ENCODE measurements around the gene SLC17A7. TPM values are rescaled to one million over a fixed set of nuclear protein-coding genes. Genes with fewer than 3 reads are reported as not detected.

SLC17A7 gene
- total and polyA plus RNA-seq, 9 of the 15 experiments (the other 6 are each of a cell fraction or from before 2014, with no cell fraction given) = 1.1 to 15.7 (median 2.4) TPM

GRCh38 chr19:49489601-49490167 is 48.4 kb upstream of the SLC17A7 start (continued):
- no peak for TF ChIP-seq CHD4 (IDR thresholded peaks at IDR 0.05; ENCODE audit: insufficient read depth, insufficient replicate concordance, low read depth, low read length, poor library complexity, severe bottlenecking)
- TF ChIP-seq POLR2AphosphoS2 (IDR thresholded peaks at IDR 0.05; ENCODE audit: low read length) = peak; percentile 63; the same call in 1 of the 2 replicates
- no peak for TF ChIP-seq ARID3B (CRISPR knock-in tag; IDR thresholded peaks at IDR 0.05; ENCODE audit: borderline replicate concordance)
- TF ChIP-seq HDAC6 (IDR thresholded peaks at IDR 0.05; ENCODE audit: low read depth, low read length) = no peak
- TF ChIP-seq TFAP4 (CRISPR knock-in tag; IDR thresholded peaks at IDR 0.05; ENCODE audit: borderline replicate concordance) = peak; percentile 60
- peak; percentile 51; the same call in 1 of the 2 replicates for TF ChIP-seq ZNF592 (IDR thresholded peaks at IDR 0.05)
- no peak for TF ChIP-seq TFE3 (CRISPR knock-in tag; IDR thresholded peaks at IDR 0.05)
- TF ChIP-seq TEAD1 (CRISPR knock-in tag; IDR thresholded peaks at IDR 0.05) = no peak; a peak in 1 of 4 replicates
- no peak for TF ChIP-seq ZNF76 (CRISPR knock-in tag; IDR thresholded peaks at IDR 0.05; ENCODE audit: borderline replicate concordance)
- TF ChIP-seq USF1 (CRISPR knock-in tag; IDR thresholded peaks at IDR 0.05) = peak; percentile 48; the same call in 1 of the 2 replicates
- no peak for TF ChIP-seq RFX7 (CRISPR knock-in tag; IDR thresholded peaks at IDR 0.05)
- no peak for TF ChIP-seq CBFA2T3 (IDR thresholded peaks at IDR 0.05)
- no peak for TF ChIP-seq SMAD4 (CRISPR knock-in tag; conservative IDR thresholded peaks at IDR 0.05)
- no peak for TF ChIP-seq ZBTB43 (CRISPR knock-in tag; IDR thresholded peaks at IDR 0.05)
- no peak for TF ChIP-seq ZNF384 (IDR thresholded peaks at IDR 0.05; ENCODE audit: low read depth, low read length)
- TF ChIP-seq DNMT1 (IDR thresholded peaks at IDR 0.05) = no peak
- no peak for TF ChIP-seq TBP (optimal IDR thresholded peaks at IDR 0.05; ENCODE audit: low read depth, low read length)
